PFSK-1 (cell line): ENCODE data around the gene KCNMB2.

Source experiments
- FOXP2 ChIP-seq: optimal IDR thresholded peaks from 2 replicates; pipeline ENCODE3; 2011; ENCODE audit warnings: borderline replicate concordance, control low read depth, inconsistent platforms; ENCODE audit not compliant: insufficient read depth; ENCODE audit errors: extremely low read length, extremely low read depth
- REST ChIP-seq, 2 experiments: IDR thresholded peaks; 2 replicates each; pipeline versions ENCODE4 v1.6.1 to v1.8.0; 2011 to 2012; ENCODE audit warnings: low read depth in 2 of 2, low read length in 2 of 2, control low read depth in 1 of 2, inconsistent platforms in 1 of 2, mild to moderate bottlenecking in 1 of 2, moderate library complexity in 1 of 2; ENCODE audit not compliant: insufficient read depth in 1 of 2
- TAF1 ChIP-seq: IDR thresholded peaks from 2 replicates; pipeline ENCODE4 v1.6.1; 2012; ENCODE audit warnings: low read length, control low read depth, borderline replicate concordance; ENCODE audit not compliant: insufficient read depth

- TF ChIP-seq TAF1 (no peak), REST (IDR thresholded peaks at IDR 0.05; ENCODE audit: insufficient read depth in 1 of 2, low read depth in 2 of 2, low read length in 2 of 2) (no peak), FOXP2 (no peak)
These were observed 196.6 kb downstream of the KCNMB2 start for GRCh38 chr3:178732824-178733223.
